ENCODE data around the gene FOXA3.

Gene FOXA3

DNA sequence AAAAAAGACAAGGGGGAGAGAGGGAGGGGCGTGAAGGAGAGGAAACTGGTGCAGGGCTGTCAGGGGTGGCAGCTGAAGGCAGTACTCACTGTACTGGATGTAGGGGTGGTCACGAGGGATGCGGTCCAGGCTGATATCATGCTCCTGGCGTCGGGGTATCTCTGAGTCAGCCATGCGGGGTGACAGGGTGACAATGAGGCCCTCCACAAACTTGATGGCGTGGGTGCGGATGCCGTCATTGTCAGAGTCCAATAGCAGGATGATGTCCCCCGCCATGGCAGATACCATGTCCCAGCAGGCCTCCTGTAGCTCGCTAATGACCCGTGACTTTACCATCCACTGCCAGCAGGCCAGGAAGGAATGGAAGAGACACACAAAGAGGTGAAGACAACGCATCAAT, 16.5 kb upstream of the FOXA3 start:
- Histone ChIP-seq H3K27me3 (ENCODE audit: low read length) (no peaks in the 10 kb centered on the region), H3K4me3 (ENCODE audit: insufficient read depth, low read length, poor library complexity, severe bottlenecking) (no peak overlapping the region), H3K9me2 (replicated peaks; ENCODE audit: insufficient read depth, low read length) (no peaks in the 10 kb centered on the region), H3F3A (ENCODE audit: insufficient read depth) (no peaks in the 10 kb centered on the region), H3K4me2 (ENCODE audit: low read depth, low read length, poor library complexity, severe bottlenecking) (no peak overlapping the region), H3K79me2 (ENCODE audit: insufficient read depth, low read length) (no peaks in the 10 kb centered on the region), H3K9ac (ENCODE audit: low read length) (no peak overlapping the region), H2AFZ (ENCODE audit: low read depth, low read length, severe bottlenecking) (no peak overlapping the region), H4K20me1 (ENCODE audit: low read depth, low read length) (no peaks in the 10 kb centered on the region), H3K9me3 (ENCODE audit: insufficient read depth, low read length) (no peaks in the 10 kb centered on the region), H3K36me3 (ENCODE audit: low read length) (peaks cover 27% of the 10 kb centered on the region), H3K27ac (ENCODE audit: low read depth, low read length) (no peak overlapping the region)
- TF ChIP-seq, protein P1, sequence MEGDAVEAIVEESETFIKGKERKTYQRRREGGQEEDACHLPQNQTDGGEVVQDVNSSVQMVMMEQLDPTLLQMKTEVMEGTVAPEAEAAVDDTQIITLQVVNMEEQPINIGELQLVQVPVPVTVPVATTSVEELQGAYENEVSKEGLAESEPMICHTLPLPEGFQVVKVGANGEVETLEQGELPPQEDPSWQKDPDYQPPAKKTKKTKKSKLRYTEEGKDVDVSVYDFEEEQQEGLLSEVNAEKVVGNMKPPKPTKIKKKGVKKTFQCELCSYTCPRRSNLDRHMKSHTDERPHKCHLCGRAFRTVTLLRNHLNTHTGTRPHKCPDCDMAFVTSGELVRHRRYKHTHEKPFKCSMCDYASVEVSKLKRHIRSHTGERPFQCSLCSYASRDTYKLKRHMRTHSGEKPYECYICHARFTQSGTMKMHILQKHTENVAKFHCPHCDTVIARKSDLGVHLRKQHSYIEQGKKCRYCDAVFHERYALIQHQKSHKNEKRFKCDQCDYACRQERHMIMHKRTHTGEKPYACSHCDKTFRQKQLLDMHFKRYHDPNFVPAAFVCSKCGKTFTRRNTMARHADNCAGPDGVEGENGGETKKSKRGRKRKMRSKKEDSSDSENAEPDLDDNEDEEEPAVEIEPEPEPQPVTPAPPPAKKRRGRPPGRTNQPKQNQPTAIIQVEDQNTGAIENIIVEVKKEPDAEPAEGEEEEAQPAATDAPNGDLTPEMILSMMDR (IDR thresholded peaks at IDR 0.05; ENCODE audit: insufficient read depth, low read length, poor library complexity, severe bottlenecking): no peak
- no peak for TF ChIP-seq EZH2phosphoT487 (conservative IDR thresholded peaks at IDR 0.05; ENCODE audit: low read length)

DNA sequence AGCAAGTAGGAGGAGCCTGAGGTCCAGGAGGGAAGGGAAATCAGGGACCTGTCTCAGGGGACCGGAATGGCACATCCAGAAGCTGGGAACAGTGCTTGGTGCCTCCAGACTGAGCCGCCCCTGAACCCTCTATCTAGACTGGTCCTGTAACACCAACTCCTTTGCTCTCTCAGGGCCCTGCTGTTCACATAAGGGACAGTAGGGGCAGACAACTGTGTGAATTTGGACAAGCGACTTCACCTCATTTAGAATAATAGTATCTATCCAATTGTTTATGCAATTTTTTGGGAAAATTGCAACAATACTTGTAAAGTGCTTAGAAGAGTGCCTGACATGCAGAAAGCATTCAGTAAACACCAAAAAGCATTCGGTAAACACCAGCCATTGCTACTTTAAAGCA, 15.2 kb upstream of the FOXA3 start:
- Histone ChIP-seq H2AFZ (ENCODE audit: low read depth, low read length, severe bottlenecking) (no peak overlapping the region), H3K9me2 (replicated peaks; ENCODE audit: insufficient read depth, low read length) (no peaks in the 10 kb centered on the region), H3K9me3 (ENCODE audit: insufficient read depth, low read length) (no peaks in the 10 kb centered on the region), H3K27me3 (ENCODE audit: low read length) (no peaks in the 10 kb centered on the region), H3K27ac (ENCODE audit: low read depth, low read length) (no peak overlapping the region), H3F3A (ENCODE audit: insufficient read depth) (no peaks in the 10 kb centered on the region), H4K20me1 (ENCODE audit: low read depth, low read length) (no peaks in the 10 kb centered on the region), H3K4me2 (ENCODE audit: low read depth, low read length, poor library complexity, severe bottlenecking) (no peak overlapping the region), H3K9ac (ENCODE audit: low read length) (no peak overlapping the region), H3K4me3 (ENCODE audit: insufficient read depth, low read length, poor library complexity, severe bottlenecking) (no peak overlapping the region), H3K79me2 (ENCODE audit: insufficient read depth, low read length) (no peaks in the 10 kb centered on the region), H3K36me3 (ENCODE audit: low read length) (peaks cover 25% of the 10 kb centered on the region)
- TF ChIP-seq, protein P1 (IDR thresholded peaks at IDR 0.05; ENCODE audit: insufficient read depth, low read length, poor library complexity, severe bottlenecking): no peak
- TF ChIP-seq EZH2phosphoT487 (conservative IDR thresholded peaks at IDR 0.05; ENCODE audit: low read length): no peak

DNA sequence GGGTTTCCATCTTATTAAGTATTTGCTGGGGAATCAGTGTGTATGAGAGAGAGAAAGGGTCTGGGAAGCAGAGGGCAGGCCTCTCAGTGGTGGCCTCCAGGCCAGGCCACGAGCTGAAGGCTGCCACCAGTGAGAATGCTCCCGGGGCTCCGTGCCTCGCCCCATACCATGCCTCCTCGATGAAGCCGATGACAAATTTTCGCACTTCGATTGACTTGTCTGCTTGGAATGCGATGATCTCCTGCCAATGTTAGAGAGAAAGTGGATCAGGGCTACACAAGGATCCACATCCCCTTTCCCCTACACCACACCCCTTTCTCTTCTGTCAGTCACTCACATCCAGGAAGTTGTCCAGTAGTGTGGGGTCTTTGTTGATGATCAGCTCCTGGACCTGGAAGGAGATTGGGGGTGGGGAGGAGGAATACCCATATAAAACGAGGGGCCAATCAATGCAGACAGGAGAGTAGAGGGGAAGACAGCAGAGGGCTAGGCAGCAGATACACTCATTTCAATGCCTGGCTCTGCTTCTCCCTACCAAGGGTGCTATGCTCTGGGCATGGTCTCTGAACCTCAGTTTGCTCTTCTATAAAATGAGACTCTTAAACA, 11.9 kb upstream of the FOXA3 start:
- TF ChIP-seq EZH2phosphoT487 (conservative IDR thresholded peaks at IDR 0.05; ENCODE audit: low read length): no peak
- TF ChIP-seq, protein P1 (IDR thresholded peaks at IDR 0.05; ENCODE audit: insufficient read depth, low read length, poor library complexity, severe bottlenecking): no peak
- 0 out of 2 replicates have a peak, but pooled peaks cover 3% of the 10 kb centered on the region for H3F3A ChIP-seq (ENCODE audit: insufficient read depth)
- no peaks in the 10 kb centered on the region for H3K9me3 ChIP-seq (ENCODE audit: insufficient read depth, low read length)
- H3K27ac ChIP-seq (ENCODE audit: low read depth, low read length): no peak overlapping the region
- no peak overlapping the region for H3K4me2 ChIP-seq (ENCODE audit: low read depth, low read length, poor library complexity, severe bottlenecking)
- H3K79me2 ChIP-seq (ENCODE audit: insufficient read depth, low read length): peaks cover 19% of the 10 kb centered on the region
- H3K4me3 ChIP-seq (ENCODE audit: insufficient read depth, low read length, poor library complexity, severe bottlenecking): no peak overlapping the region
- no peaks in the 10 kb centered on the region for H4K20me1 ChIP-seq (ENCODE audit: low read depth, low read length)
- H2AFZ ChIP-seq (ENCODE audit: low read depth, low read length, severe bottlenecking): no peak overlapping the region
- H3K27me3 ChIP-seq (ENCODE audit: low read length): no peaks in the 10 kb centered on the region
- no peak overlapping the region for H3K9ac ChIP-seq (ENCODE audit: low read length)
- no peaks in the 10 kb centered on the region for H3K9me2 ChIP-seq (replicated peaks; ENCODE audit: insufficient read depth, low read length)
- H3K36me3 ChIP-seq (ENCODE audit: low read length): peaks cover 10% of the 10 kb centered on the region; the same call in 1 of the 2 replicates
